HG03159 (cell line): Measurements from ENCODE around the gene CASP14.
"Not testable (repeated sequence)": the region's sequence is repeated elsewhere in the genome, so short reads cannot be mapped to it uniquely, and the experiment has no call there.

Experiments used
- ATAC-seq: cut with Tn5 transposase; IDR thresholded peaks from one replicate; pipeline ENCODE4 v1.9.1; 2021; ENCODE audit warnings: mild to moderate bottlenecking, moderate library complexity; ENCODE audit not compliant: unreplicated experiment

The CASP14 gene, protein sequence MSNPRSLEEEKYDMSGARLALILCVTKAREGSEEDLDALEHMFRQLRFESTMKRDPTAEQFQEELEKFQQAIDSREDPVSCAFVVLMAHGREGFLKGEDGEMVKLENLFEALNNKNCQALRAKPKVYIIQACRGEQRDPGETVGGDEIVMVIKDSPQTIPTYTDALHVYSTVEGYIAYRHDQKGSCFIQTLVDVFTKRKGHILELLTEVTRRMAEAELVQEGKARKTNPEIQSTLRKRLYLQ

DNA sequence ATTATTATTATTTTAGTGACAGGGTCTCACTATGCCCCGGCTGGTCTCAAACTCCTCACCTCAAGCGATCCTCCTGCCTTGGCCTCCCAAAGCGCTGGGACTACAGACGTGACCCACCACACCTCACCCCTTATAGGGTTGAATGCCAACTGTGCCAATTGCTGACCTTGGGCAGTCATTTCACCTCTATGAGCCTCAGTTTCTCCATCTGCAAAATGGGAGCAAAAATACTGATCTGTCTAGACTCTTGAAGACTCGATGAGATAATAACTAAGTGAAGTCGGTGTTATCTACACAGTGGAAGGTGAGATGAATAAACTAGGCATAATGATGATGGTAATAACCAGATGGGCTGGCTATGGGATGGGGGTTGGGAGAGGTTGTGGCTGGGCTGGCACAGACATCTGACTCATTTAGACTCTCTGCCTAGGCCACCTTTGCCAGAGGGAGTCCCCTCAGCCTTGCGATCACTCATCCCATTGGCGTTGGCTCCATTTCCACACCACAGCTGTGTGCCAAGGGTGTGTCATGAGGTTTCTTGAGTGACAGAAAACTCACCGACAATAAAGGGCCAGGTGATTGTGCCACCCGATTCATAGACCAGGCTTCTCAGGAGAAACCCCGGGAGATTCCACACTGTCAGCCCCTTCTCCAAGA is at the start of gene CASP14:
CASP14 (plus strand) TSS at position 596 of the 657 bp plus-strand sequence. CDS start 2,772 bp downstream, outside the sequence.
- no peak for ATAC-seq

DNA sequence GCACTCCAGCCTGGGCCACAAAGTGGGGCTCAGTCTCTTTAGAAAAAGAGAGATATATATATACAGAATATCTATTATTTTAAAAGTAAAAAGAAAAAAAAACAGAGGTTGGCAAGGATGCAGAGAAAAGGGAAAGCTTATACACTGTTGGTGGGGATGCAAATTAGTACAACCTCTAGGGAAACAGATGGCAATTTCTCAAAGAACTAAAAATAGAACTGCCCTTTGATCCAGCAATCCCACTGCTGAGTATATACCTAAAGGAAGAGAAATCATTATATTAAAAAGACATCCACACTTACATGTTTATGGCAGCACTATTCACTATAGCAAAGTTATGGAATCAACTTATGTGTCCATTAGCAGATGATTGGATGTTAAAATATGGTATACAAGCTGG is 41.0 kb upstream of the CASP14 start:
- no peak for ATAC-seq

DNA sequence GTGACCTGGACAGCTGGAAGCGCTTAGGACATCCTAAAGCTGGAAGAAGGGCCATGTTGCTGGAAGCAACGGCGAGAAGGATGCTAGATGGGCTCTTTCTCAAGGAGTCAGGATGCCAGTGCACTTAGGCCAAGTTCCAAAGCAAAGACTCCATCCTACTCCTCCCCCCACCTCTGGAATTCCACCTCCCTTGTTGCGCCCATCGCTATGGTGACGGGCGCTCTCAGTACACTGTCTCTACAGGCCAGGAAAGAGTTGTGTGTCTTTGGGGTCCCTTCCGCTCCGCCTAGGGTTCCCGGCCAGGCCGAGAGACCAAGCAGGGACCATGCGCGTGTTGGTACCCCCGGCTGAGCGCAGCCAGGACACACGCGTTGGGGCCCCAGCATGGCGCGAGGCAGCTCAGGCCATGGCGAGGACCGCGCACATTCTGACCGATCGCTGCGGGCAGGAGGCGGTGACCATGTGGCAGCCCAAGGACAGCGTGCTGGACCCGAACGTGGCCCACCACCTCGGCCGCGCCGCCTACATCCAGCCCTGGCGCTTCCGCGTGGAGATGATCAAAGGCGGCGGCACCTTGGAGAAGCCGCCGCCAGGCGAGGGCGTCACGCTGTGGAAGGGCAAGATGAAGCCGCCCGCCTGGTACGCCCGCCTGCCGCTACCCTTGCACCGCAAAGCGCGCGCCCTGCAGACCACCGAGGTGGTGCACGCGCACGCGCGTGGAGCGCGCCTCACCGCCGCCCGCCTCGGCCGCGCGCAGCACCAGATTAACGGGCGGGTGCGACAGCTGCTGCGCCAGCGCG is 38.6 kb upstream of the CASP14 start:
- ATAC-seq = no peak

DNA sequence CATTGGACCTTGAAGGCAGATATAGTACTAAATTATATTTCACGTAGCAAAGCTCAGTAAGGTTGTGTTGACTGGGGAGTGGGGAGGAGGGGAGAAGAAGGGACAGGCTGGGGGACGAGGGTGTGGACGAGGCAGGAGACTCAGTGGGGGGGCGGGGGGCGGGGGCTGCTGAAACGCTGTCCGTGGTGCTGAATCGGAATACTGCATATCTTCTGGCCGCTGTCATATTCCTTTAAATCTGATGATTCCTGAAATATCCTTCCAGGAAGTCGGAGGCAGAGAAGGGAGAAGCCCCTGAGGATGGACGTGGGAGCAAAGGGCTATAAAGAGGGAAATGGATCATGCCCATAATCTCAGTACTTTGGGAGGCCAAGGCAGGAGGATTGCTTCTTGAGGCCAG is 34.7 kb upstream of the CASP14 start:
- ATAC-seq = no peak

DNA sequence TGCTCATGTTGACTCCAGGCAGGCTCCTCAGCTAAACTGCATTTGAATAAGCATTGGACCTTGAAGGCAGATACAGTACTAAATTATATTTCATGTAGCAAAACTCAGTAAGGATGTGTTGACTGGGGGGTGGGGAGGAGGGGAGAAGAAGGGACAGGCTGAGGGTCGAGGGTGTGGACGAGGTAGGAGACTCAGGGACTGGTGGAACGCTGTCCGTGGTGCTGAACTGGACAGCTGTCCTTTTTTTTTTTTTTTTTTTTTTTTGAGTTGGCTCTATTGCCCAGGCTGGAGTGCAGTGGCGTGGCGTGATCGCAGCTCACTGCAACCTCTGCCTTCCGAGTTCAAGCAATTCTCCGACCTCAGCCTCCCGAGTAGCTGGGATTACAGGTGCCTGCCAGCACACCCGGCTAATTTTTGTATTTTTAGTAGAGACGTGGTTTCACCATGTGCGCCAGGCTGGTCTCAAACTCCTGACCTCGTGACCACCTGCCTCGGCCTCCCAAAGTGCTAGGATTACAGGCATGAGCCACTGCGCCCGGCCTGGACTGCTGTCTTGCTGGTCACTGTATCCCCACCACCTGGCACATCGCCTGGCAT is 33.2 kb upstream of the CASP14 start:
- no peak for ATAC-seq

DNA sequence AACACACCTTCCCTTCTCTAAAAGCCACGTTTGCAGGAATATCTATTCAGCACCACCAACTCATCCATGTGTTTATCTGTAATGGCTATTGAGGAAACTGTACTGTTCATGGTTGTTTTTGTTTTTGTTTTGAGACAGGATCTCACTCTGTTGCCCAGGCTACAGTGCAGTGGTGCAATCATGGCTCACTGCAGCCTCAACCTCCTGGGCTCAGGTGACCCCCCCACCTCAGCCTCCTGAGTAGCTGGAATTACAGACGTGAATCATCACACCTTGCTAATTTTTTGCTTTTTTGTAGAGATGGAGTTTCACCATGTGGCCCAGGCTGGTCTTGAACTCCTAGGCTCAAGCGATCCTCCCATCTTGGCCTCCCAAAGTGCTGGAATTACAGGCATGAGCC is 30.4 kb upstream of the CASP14 start:
- ATAC-seq = not testable (repeated sequence)

DNA sequence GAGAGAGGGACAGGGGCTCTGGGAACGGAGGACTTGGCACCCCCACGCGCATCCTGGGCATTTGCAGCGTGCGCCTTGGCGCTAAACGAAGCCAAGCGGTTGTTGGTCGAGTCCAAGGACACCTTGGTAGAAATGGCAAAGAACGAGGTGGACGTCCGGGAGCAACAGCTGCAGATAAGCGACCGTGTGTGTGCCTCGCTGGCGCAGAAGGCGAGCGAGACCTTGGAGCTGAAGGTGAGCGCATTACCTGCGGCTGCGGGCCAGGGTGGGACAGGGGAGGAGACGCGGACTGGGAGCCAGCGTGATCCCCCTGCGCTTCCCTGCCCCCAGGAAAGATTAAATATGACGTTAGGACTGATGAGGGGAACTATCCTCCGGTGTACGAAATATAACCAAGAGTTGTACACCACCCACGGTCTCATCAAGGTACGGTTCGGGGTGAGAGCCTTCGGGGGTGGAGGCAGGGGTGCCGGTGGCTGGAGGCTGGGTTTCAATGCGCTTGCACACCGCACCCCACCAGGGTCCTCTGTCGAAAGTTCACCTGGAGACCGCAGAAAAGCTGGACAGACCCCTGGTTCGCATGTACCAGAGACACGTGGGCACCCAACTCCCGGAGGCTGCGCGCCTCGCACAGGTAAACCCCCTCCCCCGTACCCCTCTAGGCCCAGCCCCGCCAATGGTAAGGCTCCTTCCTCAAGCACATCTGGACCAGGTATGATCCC is 27.8 kb upstream of the CASP14 start:
- no peak for ATAC-seq

DNA sequence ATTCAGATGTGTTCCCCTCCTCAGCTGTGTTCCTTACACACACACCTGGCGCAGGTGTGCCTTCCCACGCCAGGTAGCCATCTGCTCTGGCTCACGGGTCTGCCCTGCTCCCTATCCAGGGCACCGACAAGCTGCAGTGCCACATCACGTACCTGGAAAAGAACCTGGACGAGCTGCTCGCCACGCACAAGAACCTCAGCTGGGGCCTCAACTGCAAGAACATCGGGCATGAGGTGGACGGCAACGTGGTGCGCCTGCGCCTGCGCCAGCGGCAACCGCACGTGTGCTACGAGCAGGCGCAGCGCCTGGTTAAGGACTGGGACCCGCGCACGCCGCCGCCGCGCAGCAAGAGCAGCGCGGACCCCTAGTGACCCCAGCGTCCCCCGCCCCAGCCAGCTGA is 26.5 kb upstream of the CASP14 start:
- ATAC-seq = no peak

DNA sequence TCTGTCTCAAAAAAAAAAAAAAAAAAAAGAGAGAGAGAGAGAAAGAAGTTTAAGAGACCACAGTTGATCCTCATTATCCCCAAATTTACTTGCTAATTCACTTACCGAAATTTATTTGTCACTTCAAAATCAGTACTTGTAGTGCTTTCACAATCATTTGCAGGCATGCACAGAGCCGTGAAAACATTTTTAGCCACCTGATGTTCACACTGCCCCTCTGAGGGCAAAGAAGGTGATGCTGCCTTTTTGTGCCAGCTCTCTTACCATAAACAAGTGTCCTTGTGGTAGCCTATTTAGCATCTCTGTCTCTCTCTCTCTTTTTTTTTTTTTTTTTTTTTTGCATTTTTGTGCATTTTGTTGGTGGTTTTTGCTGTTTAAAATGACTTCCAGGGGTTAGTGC is 24.1 kb upstream of the CASP14 start:
- no peak for ATAC-seq

DNA sequence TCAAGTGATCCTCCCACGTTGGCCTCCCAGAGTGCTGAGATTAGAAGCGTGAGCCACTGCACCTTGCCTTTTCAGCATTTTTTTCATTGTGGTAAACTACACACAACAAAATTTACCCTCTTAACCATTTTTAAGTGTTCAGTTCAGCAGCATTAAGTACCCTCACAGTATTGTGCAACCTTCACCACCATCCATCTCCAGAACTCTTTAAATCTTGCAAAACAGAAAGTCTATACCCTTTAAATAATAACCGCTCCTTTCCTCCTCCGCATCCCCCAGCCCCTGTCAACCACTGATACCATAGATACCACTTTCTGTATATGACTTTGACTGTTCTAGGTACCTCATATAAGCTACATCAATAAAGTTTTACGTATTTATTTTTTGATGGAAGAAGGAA is 20.8 kb upstream of the CASP14 start:
- ATAC-seq = no peak

DNA sequence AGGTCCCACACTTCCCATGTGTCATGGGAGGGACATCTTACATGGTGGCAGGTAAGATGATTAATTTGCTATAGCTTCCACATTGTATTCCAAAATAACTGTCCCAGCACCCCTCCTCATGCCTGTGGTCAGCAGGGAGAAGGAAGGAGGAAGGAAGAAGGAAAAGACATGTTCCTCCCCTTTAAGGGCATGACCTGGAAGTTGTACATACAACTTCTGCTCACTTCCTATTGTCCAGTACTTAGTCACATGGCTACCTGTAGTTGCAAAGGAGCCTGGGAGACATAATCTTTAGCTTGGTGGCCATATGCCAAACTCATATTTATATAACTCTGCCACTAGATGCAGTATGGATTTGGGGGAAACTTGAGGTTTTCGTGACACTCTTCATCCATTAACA is 17.6 kb upstream of the CASP14 start:
- ATAC-seq = no peak

DNA sequence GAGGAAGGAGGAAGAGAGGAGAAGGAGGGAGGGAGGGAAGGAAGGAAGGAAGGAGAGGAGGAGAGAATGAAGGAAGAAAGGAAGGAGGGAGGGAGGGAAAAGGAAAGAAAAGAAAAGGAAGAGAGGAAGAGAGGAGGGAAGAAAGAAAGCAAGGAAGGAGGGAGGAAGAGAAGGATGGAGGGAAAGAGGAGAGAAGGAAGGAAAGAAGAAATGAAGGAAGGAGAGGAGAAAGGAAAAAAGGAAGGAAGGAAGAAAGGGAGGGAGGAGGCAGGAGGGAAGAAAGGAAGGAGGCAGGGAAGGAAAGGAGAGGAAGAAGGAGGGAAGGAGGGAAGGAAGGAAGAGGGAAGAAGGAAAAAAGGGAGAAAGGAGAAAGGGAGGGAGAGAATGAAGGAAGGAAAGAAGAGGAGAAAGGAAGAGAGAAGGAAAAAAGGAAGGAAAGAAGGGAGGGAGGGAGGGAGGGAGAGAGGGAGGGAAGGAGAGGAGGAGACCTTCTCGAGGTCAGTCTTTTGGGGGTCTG is 13.4 kb upstream of the CASP14 start:
- ATAC-seq = no peak

DNA sequence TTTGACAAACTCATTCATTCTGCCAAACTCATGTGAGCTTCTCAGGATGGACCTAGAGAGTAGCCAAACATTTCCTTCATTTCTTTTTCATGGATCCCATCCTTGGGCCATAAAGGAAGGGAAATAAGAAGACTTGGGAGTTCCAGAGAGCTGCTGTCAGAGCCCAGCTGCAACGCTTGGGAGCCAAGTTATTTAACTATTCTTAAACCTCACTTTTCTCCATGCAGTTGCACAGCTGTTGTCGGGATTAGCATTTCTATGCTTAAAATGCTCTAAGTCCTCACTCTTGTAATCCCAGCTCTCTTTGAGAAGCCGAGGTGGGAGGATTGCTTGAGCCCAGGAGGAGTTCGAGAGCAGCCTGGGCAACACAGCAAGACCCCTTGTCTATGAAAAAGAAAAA is 11.7 kb upstream of the CASP14 start:
- no peak for ATAC-seq

DNA sequence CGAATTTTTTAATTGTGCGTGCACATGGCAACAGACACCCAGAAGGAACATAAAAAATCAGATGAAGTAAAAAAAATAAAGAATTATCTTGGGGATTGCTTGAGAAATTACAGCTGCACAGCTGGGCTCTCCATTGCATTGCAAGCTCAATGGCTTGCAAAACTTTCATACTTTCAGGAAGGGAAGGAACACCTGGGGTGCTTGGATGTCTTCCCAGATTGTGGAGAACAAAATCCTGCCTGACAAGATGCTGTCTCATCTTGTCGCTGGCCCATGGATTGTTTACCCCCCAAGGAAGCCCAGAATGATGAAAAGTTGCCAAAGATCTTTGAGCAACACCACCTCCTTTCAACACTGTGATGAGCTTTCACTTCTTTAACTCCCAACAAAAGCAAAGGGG is 11.0 kb upstream of the CASP14 start:
- no peak for ATAC-seq

DNA sequence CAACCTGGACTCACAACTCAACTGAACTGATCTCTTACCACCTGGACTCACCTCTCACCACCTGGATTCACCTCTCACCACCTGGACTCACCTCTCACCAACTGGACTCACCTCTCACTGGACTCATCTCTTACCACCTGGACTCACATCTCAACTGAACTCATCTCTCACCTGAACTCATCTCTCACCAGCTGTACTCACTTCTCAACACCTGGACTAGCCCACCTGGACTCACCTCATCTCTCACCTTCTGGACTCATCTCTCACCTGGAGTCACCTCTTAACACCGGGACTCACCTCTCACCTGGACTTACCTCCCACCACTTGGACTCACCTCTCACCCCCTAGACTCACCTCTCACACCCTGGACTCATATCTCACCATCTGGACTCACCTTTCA is 7.3 kb upstream of the CASP14 start:
- ATAC-seq = no peak

DNA sequence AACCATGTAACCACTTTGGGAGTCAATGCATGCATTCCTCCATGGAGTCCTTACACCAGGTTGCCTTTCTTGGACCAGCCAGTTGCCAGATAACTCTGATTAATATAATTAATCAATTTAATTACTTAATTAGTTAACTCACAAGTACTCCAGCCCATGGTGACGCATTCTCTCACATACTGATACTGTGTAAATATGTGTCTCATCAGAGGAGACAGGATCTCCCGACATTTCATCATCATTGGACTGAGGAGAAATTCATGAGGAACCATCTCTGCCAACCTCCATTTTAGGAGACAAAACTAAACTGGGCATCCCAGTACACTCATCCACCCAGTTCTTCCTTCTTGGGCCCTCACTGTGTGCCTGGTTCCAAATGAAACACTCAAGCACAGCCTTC is 6.5 kb upstream of the CASP14 start:
- no peak for ATAC-seq

DNA sequence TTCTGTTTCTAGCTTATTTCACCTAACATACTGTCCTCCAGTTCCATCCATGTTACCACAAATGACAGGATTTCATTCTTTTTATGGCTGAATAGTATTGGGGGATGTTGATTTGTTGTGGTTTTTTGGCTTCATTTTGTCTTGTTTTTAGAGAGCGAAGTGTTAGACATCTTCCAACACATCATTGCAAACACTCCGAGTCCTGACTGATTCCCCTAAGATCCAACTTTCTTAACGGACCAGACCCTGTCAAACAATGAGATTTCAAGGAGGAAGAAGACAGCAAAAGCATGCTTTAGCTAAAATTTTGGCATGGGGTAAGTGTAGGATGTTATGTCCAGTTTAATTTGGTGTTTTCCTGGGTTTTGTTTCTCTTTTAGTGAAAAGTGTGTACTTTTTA is 3.8 kb upstream of the CASP14 start:
- no peak for ATAC-seq

DNA sequence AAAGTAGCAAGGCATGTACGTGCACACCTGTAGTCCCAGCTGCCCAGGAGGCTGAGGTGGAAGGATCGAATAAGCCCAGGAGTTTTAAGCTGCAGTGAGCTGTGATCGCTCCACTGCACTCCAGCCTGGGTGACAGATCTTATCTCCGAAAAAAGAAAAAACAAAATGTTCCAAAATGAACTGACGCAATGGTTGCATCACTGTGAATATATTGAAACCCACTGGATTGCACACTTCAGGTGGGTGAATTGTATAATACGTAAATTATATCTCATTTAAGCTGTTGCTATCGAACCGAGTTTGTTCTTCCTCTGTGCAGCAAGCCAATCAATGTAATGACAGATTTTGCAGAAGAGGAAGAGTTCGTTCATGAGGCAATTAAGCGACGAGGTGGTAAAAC is 1.6 kb upstream of the CASP14 start:
- no peak for ATAC-seq

DNA sequence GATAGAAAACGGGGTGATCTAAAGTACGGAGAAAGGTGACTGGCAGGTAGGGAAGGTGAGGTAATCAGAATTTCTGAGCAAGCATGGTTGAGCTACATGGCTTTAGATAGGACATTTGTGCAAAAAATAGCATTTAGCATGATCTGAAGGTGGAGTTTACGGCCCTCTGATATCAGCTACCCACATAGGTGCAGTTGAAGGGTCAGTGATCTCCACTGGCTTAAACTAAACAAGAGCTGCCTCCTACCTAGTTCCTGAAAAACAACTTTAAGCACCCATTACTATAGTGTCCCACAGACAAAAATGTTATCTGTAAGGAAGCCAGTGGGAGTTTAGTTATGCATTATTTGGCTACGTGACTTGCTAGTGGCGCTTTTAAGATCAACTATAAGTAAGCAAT is 1.2 kb upstream of the CASP14 start:
- ATAC-seq = no peak

DNA sequence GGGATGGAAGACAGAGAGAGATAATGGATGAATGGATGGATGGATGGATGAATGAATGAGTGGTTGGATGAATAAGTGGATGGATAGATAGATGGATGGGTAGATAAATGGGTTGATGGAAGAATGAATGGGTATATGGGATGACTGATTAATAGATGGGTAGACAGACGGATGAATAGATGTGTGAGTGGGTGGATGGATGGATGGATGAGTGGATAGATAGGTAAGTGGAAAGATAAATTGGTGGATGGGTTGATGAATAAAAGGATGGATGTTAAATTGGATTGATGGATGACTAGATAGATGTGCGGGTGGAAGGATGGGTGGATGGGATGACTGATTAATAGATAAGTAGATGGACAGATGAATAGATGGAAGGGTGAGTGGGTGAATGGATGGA is 1.4 kb downstream of the CASP14 start:
- ATAC-seq = no peak

DNA sequence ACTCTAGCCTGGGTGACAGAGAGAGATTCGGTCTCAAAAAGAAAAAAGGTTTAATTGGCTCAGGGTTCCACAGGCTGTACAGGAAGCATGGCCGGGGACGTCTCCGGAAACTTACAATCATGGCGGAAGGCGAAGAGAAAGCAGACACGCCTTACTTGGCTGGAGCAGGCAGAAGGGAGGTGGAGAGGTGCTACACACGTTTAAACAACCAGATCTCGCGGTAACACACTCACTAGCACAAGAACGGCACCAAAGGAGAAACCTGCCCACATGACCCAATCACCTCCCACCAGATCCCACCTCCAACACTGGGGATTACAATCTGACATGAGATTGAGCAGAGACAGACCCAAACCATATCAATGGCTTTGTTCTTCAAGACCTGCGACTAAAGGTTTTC is 12.8 kb downstream of the CASP14 start:
- ATAC-seq = no peak
